NCI-H2081 treated with DMSO at 0.1 percent for 48 hours (cell line): ENCODE data around the gene LRFN5.
"Not testable (repeated sequence)": the region's sequence is repeated elsewhere in the genome, so short reads cannot be mapped to it uniquely, and the experiment has no call there.

Source experiments
- DNase-seq: peaks from one replicate; lab custom pipeline; 2025; lab: John Stamatoyannopoulos, UW

LRFN5 gene

GRCh38 chr14:41899416-41899815 is 292.7 kb downstream of the LRFN5 start:
- DNase-seq: peak; percentile 25

DNA sequence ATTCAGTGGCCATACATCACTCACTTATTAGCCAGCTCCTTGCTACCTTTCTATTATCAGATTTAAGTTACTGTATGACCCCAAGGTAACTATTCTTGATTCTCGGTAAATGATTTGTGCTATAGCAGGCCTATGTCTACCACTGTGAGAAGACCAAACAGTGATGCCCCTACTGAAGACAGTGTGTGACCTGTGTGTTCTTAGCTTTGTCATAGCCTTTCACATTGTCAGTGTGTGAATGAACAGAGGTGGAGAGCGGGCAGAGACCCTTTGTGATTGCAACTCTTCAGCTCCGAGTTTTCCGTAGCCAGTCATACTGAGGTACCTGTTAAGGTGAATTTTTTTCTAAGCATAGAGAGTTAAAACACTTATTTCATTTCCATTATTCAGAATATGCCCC is 294.0 kb downstream of the LRFN5 start:
- DNase-seq: no peak

- no peak for DNase-seq
These were observed 294.4 kb downstream of the LRFN5 start for GRCh38 chr14:41901089-41901488.

- no peak for DNase-seq
These were observed 298.8 kb downstream of the LRFN5 start for GRCh38 chr14:41905394-41905964.

GRCh38 chr14:41911155-41911554 is 304.5 kb downstream of the LRFN5 start:
- not testable (repeated sequence) for DNase-seq

DNA sequence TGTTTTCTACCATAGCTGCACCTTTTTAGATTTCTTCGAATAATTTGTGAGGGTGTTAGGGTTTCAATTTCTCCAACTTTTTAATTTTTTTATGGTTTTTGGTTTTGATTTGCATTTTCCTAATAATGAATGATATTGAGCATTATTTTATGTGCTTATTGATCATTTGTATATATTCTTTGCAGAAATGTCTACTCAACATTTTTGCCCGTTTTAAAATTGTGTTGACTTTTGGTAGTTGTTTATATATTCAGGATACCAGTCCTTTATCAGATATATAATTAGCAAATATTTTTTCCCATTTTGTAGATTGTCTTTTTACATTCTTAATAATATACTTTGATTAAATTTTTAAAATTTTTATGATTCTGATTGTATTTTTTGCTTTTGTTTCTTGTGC is 306.7 kb downstream of the LRFN5 start:
- no peak for DNase-seq

DNA sequence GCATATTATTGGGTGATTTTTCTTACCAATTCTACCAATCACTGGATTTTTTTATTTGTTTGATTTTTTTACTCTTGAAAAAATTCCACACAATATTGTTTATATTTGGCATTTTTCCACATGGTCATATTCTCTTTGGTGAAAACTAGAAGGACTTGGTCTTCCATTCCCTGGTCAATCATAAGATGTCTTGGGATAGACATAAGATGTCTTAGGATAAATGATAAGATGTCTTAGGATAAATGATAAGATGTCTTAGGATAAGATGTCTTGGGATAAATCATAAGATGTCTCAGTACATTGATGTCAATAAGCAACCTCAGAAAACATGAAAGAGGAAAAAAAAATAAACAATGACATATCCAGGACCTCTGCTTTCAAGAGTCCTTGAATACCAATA is 309.1 kb downstream of the LRFN5 start:
- no peak for DNase-seq

- DNase-seq: no peak
These were observed 309.6 kb downstream of the LRFN5 start for GRCh38 chr14:41916313-41916712.

- DNase-seq: no peak
These were observed 318.7 kb downstream of the LRFN5 start for GRCh38 chr14:41925409-41925808.

DNA sequence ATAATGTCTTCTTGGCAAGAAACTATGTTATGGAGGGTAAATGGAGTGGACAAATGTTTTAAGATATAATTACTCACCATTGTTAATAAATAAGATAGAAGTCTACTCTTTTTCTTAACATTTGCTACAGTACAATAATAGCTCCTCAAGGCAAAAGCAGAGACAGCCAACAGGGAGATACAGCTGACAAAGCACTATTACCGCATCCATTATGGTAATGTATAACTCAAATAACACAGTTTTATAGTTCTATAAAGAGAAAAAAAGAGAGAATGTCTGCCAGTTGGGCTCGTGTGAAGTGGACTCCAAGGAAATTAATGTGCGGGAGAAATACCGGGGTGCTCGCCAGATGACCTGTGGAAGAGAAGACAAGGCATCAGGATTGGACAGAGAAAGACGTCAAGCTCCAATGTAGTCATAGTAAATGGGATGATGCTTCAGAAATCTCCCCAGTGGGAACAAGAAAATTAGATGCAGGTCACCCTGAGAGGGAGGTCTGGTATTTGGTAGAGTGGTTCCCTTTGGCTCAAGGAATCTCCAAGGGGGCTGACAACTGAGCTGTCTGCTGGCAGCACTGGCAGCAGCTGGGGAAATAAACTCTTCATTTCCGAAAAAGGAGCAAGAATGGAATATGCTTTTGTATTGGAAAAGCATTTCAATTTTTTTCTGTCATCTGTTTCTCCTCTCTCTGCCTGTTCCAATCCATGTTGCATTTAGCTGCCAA is 343.9 kb downstream of the LRFN5 start:
- DNase-seq: no peak
